OCI-LY7 (cell line): ENCODE measurements around the gene SLC25A1.

Source experiments
- CTCF ChIP-seq: fragments of 200-600 bp; sonication (generic); conservative IDR thresholded peaks from 2 replicates; pipeline ENCODE4 v1.5.1; 2014; ENCODE audit warnings: mild to moderate bottlenecking, antibody characterized with exemption, low read length, moderate library complexity, mixed read lengths
- EZH2phosphoT487 ChIP-seq: fragments of 200-600 bp; sonication (generic); IDR thresholded peaks from 2 replicates; pipeline ENCODE4 v1.6.1; 2018; ENCODE audit warnings: low read depth, borderline replicate concordance, mild to moderate bottlenecking, mixed run types, antibody characterized with exemption, low read length, moderate library complexity, mixed read lengths

GRCh38 chr22:19176175-19176643 lies 2.3 kb downstream of the SLC25A1 start:
- no peak for TF ChIP-seq CTCF
- no peak for TF ChIP-seq EZH2phosphoT487
